HG03280 (cell line): ENCODE results near the gene NALCN.
"Not testable (repeated sequence)": the region's sequence is repeated elsewhere in the genome, so short reads cannot be mapped to it uniquely, and the experiment has no call there.

ENCODE experiments used
- ATAC-seq: cut with Tn5 transposase; IDR thresholded peaks from one replicate; pipeline ENCODE4 v1.9.1; 2021; ENCODE audit warnings: mild to moderate bottlenecking, moderate library complexity; ENCODE audit not compliant: unreplicated experiment

NALCN gene

DNA sequence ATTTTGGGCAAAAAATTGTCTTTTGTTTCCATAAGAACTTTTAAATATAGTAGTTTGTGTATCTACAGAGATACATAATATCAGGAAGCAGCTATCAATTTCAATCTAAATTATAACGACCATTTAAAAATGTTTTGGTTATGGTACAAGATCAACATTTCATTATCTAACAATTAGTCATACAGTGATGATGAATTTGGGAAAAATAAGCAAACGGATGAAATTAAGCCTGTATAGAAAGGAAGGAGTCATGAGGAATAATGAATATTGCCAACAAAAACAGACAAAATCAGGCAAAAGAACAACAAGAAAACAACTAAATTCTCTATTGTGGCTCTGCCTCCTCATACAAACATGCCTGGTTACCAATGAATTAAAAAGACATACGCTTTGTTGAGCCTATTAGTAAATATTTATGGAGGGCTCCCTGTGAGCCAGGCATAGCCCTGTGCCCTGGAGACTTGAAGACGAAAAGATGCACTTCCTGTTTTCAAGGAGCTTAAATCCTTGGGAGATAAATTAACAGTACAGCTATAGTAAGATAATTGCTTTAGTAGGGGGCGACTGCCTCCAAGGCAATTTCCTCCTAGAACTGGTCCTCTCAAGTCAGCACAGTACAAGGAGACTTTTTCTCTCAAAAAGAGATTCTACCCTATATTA is 73.0 kb downstream of the NALCN start:
- no peak for ATAC-seq

DNA sequence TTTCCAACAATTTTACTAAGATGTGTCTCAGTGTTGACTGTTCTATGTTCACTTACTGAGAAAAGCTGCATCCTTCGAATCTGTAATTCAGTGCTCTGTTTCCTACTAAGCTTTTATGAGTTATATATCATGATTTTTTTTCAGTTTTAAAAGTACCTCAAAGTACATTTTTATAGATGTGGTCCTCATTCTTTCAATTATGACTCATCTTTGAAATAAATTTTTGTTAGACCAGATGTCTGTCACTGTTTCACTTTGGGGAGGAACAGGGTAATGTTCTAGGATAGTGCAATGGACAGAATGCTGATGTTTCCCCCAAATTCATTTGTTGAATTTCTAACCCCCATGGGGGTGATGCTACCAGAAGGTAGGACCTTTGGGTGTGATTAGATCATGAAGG is 74.8 kb downstream of the NALCN start:
- no peak for ATAC-seq

DNA sequence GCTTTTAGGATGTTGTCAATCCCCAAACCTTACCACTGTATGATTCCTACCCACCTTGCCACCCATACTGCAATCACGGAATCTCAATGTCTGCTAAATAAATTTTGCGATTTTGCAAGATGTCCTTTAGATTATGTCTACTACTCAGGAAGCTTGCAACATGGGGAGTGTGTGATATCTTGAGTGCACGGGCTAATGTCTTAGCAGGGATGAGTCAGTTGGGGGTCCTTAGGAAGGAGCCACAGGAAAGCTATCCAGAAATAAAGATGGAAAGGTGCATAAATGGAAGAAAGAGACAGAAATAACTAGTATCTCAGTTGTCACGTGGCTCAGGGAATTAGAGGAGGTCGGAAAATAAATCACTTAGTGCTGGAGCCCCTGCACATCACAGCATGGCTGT is 77.1 kb downstream of the NALCN start:
- no peak for ATAC-seq

DNA sequence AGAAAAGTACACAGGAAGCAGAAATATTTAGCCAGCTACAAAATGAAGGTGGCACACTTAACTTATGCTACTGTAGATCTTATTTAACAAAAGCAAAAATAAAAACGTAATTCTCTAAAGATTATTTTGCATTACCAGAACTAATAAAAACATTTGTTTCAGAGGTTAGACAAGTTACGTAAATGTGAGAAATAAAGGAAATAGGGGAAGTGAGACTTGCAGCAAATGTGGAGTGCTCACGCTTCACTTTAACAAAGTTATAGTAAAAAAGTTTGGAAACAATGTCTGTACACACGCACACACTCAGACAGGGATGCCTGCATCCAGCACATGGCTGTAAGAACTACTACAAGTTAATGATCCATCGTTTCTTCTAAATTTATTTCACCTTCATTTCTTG is 83.7 kb downstream of the NALCN start:
- ATAC-seq = no peak

DNA sequence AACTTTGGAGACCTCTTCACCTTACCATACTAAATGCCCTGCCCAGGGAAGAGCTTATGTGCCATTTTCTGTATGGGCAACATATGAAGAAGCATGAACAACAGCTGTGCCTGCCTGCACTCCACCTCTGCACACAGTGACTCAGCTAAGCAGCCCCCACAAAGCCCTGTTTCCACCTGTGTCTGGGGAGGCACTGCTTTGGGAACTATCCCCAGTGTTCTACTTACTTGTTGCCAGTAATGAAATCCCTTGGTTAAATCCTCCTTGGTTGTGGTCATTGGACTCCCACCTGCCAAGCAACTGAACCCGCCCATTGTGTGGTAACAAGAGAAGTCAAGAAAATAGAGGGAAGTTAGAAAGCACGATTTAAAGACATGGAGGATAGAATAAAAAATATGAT is 84.6 kb downstream of the NALCN start:
- ATAC-seq = no peak

DNA sequence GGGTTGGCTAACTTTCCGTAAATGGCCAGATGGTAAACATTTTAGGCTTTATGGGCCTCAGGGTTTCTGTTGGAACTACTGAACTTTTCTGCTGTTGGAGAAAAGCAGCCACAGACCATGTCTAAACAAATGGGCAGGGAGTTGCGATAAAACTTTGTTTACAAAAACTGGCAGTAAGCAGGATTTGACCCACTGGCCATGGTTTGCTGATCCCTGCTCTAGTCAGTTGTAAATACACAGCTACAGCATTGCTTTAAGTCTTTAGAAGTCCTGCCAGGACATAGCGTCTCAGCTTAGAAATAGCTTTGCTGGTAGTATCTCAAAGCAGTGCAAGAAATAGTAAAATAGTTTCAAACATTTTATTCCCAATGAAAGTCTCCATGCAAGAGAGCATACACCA is 88.4 kb downstream of the NALCN start:
- ATAC-seq = no peak

DNA sequence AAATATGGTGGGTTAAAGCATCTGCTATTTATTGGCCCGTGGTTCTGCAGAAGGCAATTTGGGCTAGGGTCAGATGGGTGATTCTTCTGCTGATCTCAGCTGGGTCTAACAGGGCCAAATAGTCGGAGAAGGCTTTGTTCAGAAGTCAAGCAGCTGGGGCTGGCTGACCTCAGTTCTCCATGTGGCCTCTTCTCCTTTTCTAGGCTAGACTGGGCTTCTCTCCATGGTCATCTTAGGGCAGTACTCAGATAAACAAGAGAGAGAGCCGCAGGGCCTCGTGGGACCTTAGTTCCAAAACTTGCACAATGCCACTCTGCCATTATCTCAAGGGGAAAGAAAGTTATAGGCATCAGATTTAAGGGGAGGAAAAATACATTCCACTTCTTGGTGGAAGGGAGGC is 89.6 kb downstream of the NALCN start:
- ATAC-seq = no peak

DNA sequence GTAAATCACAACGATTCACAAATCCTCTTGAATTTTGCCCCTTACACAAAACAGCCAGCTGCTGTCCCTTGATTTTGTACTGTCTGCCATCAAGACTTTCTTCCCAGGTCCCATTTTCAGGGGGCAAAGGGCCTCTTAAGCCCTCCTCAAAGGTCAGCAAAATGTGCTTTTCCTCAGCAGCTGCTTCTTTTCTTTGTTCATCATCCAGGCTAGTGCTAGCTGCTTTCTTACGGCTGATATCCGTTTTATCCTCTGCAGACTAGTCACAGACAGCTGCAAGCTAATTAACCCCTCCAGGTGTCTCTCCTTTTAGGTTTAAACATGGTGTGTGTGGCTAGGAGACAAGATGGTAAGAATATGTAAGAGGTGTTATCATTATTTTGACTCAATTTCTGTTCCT is 90.9 kb downstream of the NALCN start:
- ATAC-seq = no peak

DNA sequence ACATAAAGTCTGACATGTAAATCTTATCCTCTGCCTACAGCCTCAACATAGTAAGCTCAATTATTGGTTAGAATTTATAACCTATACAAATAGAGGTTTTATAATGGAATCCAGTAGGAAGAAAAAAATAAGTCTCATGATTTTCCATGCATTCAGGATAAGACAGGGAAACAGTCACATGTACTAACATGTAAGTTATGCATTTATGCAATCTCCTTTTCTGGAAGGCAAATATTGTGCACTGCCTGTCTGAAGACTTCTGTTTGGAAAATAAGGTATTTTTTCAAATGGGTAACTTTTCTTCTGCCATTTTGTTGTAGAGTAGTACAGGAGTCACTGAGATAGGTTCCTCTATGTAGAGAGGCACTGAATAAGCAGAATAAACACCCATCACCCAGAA is 92.7 kb downstream of the NALCN start:
- ATAC-seq = no peak

DNA sequence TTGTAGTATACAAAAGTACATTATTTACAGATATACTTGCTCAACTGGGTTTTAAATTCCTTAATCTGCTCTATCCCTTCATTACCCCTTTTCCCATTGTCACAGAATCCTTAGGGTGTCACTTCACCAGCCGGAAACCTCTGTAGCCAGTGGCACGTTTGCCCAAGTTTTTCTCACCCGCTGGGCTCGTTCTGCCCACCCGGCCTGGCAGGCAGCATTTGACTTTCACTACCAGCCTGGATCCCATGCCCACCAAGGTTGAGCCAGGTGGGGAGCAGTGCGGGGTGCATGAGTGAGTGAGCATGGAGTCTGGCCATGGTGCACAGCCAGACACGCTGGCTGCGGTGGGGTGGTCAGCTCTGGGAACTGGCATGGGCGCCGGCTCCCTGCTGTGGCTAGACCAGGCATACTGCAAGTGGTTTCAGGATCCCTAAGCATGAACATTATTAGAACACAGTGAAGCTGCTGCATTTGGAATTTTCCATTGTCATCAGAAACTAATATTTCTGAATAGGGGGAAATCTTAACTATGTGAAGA is 98.3 kb downstream of the NALCN start:
- no peak for ATAC-seq

DNA sequence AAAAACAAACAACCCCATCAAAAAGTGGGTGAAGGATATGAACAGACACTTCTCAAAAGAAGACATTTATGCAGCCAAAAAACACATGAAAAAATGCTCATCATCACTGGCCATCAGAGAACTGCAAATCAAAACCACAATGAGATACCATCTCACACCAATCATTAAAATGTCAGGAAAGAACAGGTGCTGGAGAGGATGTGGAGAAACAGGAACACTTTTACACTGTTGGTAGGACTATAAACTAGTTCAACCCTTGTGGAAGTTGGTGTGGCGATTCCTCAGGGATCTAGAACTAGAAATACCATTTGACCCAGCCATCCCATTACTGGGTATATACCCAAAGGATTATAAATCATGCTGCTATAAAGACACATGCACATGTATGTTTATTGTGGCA is 102.8 kb downstream of the NALCN start:
- not testable (repeated sequence) for ATAC-seq

DNA sequence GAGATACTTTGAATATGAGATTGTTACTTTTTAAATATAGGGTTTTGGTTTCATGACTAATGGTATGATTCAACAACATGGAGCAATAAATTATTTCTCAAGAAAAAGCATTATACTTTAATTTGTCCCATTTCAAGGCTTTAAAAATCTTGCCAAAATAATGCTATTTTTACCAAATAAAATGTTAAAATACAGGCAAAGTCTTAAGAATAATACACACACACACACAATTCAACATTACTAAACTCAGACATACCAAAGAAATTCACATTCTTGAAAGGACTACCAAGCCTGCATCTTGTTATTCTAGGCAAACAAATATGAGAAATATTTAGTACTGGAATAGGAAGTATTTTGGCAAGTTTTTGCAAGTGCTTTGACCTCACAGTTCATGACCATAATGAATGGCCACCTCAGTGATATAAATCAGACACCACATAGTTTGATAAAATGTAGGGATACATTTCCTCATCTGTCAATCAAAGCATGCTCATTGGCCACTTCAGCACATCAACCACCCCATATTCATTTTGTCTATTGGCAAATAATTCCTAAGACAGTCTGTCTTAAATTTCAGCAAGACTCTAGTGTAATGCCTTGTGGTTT is 107.2 kb downstream of the NALCN start:
- ATAC-seq = no peak

DNA sequence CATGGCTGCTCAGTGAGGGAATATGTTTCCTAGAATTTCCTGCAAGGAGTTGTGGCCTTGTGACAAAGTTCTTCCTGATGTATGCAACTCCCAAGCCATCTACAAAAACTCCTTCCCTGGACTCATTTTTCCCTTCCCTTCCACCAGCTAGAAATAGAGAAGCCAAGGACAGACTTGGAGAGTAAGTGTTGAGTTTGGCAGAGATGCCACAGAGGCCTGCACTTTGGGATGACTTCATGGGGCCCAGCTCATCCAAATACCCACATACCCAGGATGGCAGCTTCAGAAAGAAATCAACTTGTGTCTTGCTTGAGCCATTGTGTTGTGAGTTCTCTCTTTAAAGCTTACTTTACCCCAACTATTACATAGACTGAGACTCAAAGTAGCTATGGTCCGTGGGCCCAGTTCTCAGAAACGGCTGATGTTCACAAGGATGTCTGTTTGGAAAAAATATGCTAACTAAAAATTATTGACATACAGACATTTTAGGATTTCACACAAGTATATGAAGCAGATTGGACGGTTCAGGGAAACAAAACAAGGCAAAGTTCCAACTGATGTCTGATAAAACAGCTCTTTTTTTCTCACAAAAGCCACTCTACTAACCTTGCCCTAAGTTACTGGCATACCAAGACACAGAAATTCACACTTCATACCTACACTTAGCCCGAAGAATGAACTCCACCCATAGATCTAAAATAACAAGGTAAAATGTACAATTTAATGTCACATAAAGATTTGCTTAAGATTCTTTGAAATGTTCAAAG is 107.9 kb downstream of the NALCN start:
- no peak for ATAC-seq

DNA sequence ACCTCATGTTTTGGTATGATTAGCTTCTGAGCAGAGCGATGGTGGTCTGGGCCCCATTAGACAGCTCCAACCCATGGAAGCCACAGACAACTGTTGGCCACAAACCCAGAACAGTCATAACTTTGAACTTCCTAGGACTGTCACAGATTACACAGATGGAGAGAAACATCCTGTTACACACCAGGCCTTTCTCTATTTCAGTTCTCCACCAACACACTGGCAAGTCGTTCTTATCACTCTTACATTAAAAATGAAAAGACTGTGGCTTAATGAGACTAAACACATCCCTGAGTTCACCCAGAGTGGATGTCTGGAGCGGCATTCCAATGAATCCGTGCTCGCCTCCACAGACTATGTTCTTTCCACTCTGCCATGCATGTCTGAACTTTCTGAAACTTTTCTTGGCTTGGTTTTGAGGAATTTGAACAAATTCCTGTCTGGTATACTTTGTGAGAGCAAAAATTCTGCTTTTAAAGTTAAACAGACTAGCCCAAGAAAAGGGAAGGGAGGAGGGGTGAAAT is 109.1 kb downstream of the NALCN start:
- no peak for ATAC-seq

DNA sequence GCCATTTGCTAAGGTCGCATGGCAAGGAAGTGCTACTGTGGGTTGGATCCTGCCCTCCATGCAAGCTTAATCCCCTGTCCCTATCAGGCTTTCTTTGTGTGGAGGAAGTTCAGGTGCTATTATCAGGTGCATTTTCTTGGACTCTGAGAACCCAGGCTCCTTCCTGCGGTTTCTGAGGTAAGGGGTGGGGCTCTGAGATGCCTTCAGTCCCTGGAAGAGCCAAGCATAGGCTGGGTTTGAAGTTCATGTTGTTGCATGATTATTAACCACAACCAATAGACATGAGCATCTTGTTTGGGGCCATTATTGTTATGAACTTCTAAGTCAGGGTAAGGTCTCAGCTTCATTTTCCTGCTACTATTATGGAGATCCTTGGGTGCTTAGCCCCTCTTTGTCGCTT is 109.5 kb downstream of the NALCN start:
- no peak for ATAC-seq

DNA sequence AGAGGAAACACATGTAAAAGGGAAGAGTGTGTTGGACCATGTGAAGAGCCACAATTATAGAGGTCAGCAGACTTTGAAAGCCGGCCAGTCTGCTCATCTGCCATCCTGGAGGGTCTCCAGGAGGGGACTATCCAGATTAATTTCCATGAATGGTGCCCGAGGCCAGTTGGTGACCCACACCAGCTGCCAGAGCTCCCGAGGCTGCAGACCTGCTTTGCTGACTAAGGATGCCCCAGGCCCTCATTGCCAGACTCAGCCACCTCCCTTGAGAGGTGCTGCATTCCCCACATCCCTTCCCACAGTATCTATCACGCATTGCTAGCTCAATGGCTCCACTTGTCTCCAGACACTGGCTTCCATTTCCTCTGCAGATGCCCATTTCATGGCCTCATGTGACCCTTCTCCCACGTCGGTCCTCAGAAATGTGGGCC is 110.3 kb downstream of the NALCN start:
- no peak for ATAC-seq

DNA sequence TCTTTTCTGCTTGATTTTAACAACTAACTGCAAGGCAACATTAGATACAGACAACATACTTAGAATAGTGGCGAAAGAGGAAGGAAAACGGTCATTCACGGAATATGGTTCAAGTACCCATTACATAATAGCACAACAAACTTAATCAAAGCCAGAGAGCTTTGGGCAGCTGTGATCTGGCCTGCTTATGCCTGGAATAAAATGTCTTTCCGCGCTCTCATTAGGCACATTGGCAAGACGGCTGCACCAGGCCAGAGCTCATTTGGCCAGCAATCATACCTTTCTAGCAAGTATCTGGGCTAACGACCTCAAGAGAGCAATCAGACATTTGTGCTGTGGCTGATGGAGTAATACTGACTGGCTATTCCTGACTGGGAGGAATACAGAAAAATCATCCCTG is 112.8 kb downstream of the NALCN start:
- ATAC-seq = no peak

DNA sequence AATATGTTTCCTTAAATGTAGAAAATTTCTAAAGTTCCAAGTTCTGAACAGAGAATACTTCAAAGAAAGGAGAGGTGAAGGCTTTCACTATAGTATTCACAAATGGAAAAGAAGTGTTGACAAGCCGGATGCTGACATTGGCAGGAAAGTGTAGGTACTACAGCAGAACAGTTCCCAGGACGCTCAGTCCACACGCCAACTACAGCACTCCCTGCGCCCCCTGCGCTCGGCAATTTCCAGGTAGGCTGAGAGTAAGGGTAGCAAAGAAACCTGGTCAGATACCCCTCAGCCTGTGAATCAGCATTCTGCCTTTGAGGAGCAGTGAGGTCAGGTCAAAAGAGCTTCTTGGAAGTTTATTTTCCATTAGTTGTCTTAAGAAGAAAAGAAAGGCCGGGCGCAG is 115.3 kb downstream of the NALCN start:
- ATAC-seq = no peak

DNA sequence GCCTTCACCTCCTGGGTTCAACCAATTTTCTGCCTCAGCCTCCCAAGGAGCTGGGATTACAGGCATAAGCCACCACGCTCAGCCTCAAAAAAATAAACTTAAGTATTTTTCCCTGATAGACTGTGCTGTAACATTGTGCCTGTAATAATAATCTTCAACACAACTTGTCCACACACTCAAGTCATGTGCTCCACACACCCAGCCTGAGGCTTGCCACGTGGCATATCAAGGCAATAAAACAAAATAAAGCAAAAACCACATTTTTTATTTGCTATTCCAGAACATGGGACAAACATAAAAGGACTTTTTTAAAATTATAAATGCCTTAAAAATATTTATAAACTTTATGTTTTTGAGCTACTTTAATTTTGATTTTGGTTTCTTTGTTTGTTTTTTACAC is 115.8 kb downstream of the NALCN start:
- ATAC-seq = no peak

DNA sequence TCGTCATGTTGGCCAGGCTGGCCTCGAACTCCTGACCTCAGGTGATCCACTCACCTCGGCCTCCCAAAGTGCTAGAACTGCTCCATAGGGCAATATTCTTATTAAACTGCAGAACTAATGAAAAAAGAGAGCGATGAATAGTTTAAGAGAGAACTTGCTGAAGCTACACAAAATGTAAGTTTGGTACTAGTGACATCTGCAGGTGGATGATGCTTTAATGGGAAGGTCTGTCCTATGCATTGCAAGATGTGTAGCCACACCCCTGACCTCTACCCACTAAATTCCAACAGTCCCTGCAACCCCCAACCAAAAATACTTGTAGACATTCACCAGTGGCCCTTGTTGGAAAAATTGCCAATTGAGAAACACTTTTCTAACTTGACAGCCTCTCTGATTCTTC is 117.8 kb downstream of the NALCN start:
- no peak for ATAC-seq

DNA sequence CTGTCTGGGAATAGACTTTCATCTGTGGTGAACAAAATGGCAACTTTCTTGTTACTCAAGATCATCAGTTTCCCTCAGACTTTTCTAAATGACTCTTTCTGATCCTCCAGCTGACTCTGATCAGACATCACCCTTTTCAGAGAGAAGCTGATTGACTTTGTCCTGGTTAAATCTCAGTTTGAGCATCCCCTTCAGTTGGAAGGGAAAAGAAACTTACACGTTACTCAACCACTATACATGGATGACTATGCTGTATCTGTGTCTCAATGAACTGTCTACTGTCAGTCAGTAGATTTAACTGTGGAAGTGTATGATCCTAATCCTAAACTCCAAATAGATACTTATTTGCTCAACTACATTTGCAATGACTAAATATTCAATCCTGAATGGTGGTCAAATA is 118.5 kb downstream of the NALCN start:
- no peak for ATAC-seq

DNA sequence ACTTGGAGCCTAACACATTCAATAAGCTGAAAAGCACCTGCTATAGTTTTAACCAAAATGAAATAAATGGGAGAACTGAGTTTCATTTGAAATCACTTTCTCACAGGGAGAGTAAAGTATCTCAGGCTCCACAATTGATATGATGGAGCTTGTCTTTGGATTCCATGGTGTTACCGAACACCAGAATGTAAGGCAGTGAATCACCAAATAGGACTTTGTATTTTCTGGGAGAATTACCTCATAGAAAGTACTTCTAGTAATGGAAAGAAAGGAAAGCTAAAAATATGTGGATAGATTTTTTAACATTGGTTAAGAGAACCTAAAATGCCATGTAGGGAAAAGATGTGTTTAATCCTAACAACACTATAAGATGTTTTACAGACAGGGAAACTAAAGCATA is 123.6 kb downstream of the NALCN start:
- ATAC-seq = no peak
